GM21737 (cell line): ENCODE measurements around the gene CDH12.
"Not testable (repeated sequence)": the region's sequence is repeated elsewhere in the genome, so short reads cannot be mapped to it uniquely, and the experiment has no call there.

Experiments
- ATAC-seq: cut with Tn5 transposase; IDR thresholded peaks from one replicate; pipeline ENCODE4 v1.9.1; 2021; ENCODE audit warnings: mild to moderate bottlenecking, moderate library complexity; ENCODE audit not compliant: unreplicated experiment

The CDH12 gene

GRCh38 chr5:22056601-22057000 is 796.5 kb downstream of the CDH12 start:
- no peak for ATAC-seq

GRCh38 chr5:22053195-22053594 is 799.9 kb downstream of the CDH12 start:
- ATAC-seq: no peak

GRCh38 chr5:22051881-22052280 is 801.3 kb downstream of the CDH12 start:
- no peak for ATAC-seq

GRCh38 chr5:22050931-22051330 is 802.2 kb downstream of the CDH12 start:
- no peak for ATAC-seq

- no peak for ATAC-seq
These were observed 808.9 kb downstream of the CDH12 start for GRCh38 chr5:22044229-22044628.

- no peak for ATAC-seq
These were observed 817.1 kb downstream of the CDH12 start for GRCh38 chr5:22036061-22036460.

GRCh38 chr5:22033066-22033465 is 820.1 kb downstream of the CDH12 start:
- ATAC-seq: no peak

- ATAC-seq: no peak
These were observed 829.4 kb downstream of the CDH12 start for GRCh38 chr5:22023784-22024183.

- not testable (repeated sequence) for ATAC-seq
These were observed 840.3 kb downstream of the CDH12 start for GRCh38 chr5:22012893-22013292.

- not testable (repeated sequence) for ATAC-seq
These were observed 842.3 kb downstream of the CDH12 start for GRCh38 chr5:22010808-22011207.

- ATAC-seq: not testable (repeated sequence)
These were observed 852.0 kb downstream of the CDH12 start for GRCh38 chr5:22001097-22001496.

GRCh38 chr5:21985799-21986198 is 867.3 kb downstream of the CDH12 start:
- not testable (repeated sequence) for ATAC-seq

- not testable (repeated sequence) for ATAC-seq
These were observed 901.6 kb downstream of the CDH12 start for GRCh38 chr5:21951571-21951970.

GRCh38 chr5:21931116-21931515 is 922.0 kb downstream of the CDH12 start:
- no peak for ATAC-seq

- peak; percentile 98 for ATAC-seq
These were observed 933.6 kb downstream of the CDH12 start for GRCh38 chr5:21919414-21920022.

- no peak for ATAC-seq
These were observed 934.7 kb downstream of the CDH12 start for GRCh38 chr5:21918451-21918850.

- ATAC-seq: no peak
These were observed 942.4 kb downstream of the CDH12 start for GRCh38 chr5:21910731-21911130.

- ATAC-seq: no peak
These were observed 957.3 kb downstream of the CDH12 start for GRCh38 chr5:21895766-21896350.

- no peak for ATAC-seq
These were observed 960.0 kb downstream of the CDH12 start for GRCh38 chr5:21893161-21893560.

- no peak for ATAC-seq
These were observed 963.6 kb downstream of the CDH12 start for GRCh38 chr5:21889581-21889980.

- ATAC-seq: no peak
These were observed 970.9 kb downstream of the CDH12 start for GRCh38 chr5:21882074-21882745.

- no peak for ATAC-seq
These were observed 973.0 kb downstream of the CDH12 start for GRCh38 chr5:21880164-21880563.
